BJ (cell line): ENCODE measurements around the gene RBMS3. TPM values are rescaled to one million over a fixed set of nuclear protein-coding genes. Genes with fewer than 3 reads are reported as not detected.

ENCODE experiments used
- CTCF ChIA-PET: fragments of 350-600 bp; formaldehyde crosslinking; extraction: SDS; loops from one replicate; lab custom pipeline; 2021; ENCODE audit warnings: antibody characterized with exemption, inconsistent platforms; lab: Yijun Ruan, JAX
- POLR2A ChIA-PET: fragments of 300-600 bp; sonication (Branson Sonifier 250); formaldehyde crosslinking; extraction: SDS; loops from one replicate; lab custom pipeline; 2021; ENCODE audit warnings: antibody characterized with exemption; lab: Charles Lee
- DNase-seq: peaks from one replicate; pipeline ENCODE4 v3.0.0-alpha.2; 2011; ENCODE audit warnings: low read depth
- H3K27me3 ChIP-seq: 2 replicates; pipeline ENCODE4 v1.6.0; 2011; ENCODE audit warnings: low read length; ENCODE audit not compliant: control insufficient read depth, insufficient read depth
- H3K36me3 ChIP-seq: 2 replicates; pipeline ENCODE4 v1.5.1; 2011; ENCODE audit warnings: low read length; ENCODE audit not compliant: control insufficient read depth, insufficient read depth
- H3K4me3 ChIP-seq: 2 replicates; pipeline ENCODE4 v1.5.1; 2011; ENCODE audit warnings: low read depth, mild to moderate bottlenecking, control low read depth, low read length
- polyA plus RNA-seq: library from polyadenylated mRNA; depleted of rRNA; stranded (reverse); fragments of >200 nt; gene quantifications from 2 replicates; pipeline ENCODE4 v1.2.3, GENCODE V29; 2011
- TF ChIP-seq, protein P1 (sequence below): IDR thresholded peaks from 2 replicates; pipeline ENCODE4 v1.5.1; 2011; ENCODE audit warnings: low read depth, mild to moderate bottlenecking, control low read depth, inconsistent platforms, low read length, moderate library complexity; ENCODE audit not compliant: insufficient read depth

The RBMS3 gene
- polyA plus RNA-seq, 1 experiment = 14.5 TPM

DNA sequence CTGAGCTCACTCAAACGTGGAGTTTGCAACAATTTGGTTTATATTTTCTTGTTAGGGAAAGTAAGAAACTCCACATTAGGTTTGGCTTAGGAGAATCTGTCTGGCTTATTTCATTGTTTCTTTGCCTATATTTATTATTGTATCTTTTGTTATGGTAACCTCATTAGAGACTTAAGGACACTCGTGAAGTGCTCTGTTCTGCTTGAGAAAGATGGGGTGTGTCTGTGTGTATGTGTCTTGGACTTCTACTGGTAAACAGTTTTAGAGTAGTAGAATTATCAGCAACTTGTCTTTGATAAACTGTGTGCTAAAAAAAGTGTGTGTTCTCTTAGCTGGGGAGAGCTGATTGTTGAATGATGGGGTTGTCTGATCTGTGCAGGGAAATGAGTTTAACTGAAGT is 306.5 kb downstream of the RBMS3 start:
- CTCF ChIA-PET = no interaction called here
- Histone ChIP-seq H3K27me3 (no peaks in the 10 kb centered on the region), H3K36me3 (no peaks in the 10 kb centered on the region), H3K4me3 (no peak overlapping the region)
- TF ChIP-seq, protein P1, sequence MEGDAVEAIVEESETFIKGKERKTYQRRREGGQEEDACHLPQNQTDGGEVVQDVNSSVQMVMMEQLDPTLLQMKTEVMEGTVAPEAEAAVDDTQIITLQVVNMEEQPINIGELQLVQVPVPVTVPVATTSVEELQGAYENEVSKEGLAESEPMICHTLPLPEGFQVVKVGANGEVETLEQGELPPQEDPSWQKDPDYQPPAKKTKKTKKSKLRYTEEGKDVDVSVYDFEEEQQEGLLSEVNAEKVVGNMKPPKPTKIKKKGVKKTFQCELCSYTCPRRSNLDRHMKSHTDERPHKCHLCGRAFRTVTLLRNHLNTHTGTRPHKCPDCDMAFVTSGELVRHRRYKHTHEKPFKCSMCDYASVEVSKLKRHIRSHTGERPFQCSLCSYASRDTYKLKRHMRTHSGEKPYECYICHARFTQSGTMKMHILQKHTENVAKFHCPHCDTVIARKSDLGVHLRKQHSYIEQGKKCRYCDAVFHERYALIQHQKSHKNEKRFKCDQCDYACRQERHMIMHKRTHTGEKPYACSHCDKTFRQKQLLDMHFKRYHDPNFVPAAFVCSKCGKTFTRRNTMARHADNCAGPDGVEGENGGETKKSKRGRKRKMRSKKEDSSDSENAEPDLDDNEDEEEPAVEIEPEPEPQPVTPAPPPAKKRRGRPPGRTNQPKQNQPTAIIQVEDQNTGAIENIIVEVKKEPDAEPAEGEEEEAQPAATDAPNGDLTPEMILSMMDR = no peak
- POLR2A ChIA-PET = no interaction called here
- DNase-seq = no peak

DNA sequence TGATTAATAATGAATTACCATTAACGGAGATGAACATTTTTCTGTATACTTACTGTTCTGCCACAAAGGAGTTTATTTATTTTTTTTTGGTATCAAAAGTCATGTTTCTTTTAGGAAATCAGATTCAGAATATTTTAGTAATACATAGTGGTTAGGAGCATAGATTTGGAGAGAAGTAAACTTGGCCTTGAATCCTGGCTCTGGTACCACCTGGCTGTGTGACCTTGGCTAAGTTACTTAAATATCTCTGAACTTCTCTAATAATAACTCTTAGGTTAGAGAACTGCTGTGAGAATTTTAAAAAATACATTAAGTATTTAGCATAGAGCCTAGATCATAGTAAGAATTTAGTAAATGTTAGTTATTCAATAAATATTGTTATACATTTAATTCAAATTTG is 309.1 kb downstream of the RBMS3 start:
- no peak for DNase-seq
- POLR2A ChIA-PET = no interaction called here
- Histone ChIP-seq H3K27me3 (no peaks in the 10 kb centered on the region), H3K36me3 (no peaks in the 10 kb centered on the region), H3K4me3 (no peak overlapping the region)
- TF ChIP-seq, protein P1 = no peak
- CTCF ChIA-PET = no interaction called here

DNA sequence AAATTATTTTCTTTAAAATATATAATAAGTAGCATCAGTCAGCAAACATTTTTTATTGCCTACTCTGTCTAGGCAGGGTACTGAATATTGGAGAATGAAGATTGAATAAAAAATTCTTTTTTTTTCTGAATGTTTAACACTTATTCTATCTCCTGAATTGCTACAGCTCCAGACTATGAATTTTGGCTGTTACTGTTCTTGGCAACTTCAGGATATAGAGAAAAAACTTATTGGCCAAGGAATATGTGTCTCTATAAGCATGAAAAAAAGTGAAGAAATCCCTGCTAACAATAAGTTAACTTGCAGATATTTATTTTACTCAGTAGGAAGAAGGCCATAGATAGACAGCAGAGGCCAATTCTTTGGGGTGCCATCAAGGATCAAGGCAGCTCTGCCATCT is 309.6 kb downstream of the RBMS3 start:
- POLR2A ChIA-PET = no interaction called here

DNA sequence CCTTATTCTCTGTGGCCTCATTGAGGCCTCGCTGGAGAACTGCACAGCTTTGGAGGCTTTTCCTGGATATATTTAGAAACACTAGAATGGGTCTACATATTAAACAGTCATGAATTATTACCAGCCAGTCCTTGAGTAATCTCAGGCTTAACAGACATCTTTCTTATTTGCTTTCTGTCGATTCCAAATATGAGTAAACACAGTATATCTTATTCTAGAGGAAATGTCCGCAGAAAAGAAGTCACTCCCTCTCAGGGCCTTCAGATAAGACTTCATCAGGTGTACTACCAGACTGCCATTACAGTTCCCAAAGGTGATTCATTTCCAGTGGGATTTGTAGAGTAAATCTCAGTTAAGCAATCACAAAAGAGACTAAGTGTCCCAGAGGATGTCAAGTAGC is 310.7 kb downstream of the RBMS3 start:
- CTCF ChIA-PET = no interaction called here
- no peaks in the 10 kb centered on the region for H3K36me3 ChIP-seq
- DNase-seq = no peak
- POLR2A ChIA-PET = no interaction called here
- TF ChIP-seq, protein P1 = no peak
- H3K4me3 ChIP-seq = no peak overlapping the region
- H3K27me3 ChIP-seq = no peaks in the 10 kb centered on the region

More for the DNA sequence above, 309.6 kb downstream of the RBMS3 start:
- H3K27me3 ChIP-seq = no peaks in the 10 kb centered on the region
- no peak for DNase-seq
- TF ChIP-seq, protein P1 = no peak
- no peaks in the 10 kb centered on the region for H3K36me3 ChIP-seq
- CTCF ChIA-PET = no interaction called here
- no peak overlapping the region for H3K4me3 ChIP-seq

DNA sequence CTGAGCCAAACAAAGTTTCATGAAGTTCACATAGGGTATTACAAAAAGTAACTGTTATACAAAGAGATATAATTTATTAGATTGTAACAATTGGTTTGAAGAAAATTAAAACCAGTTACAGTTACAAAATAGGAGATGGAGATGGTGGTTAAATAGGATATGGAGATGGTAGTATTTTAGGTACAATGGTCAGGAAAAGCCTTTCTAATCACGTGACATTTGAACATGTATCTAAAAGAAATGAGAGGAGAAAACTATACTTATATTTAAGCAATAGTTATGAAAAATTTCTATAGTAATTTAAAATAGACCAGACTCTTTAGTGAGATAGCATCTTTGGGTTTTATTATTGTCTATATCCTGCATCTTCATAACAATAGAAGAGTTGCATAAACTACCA is 312.9 kb downstream of the RBMS3 start:
- CTCF ChIA-PET = no interaction called here
- TF ChIP-seq, protein P1 = no peak
- no peaks in the 10 kb centered on the region for H3K27me3 ChIP-seq
- POLR2A ChIA-PET = no interaction called here
- no peaks in the 10 kb centered on the region for H3K36me3 ChIP-seq
- no peak for DNase-seq
- H3K4me3 ChIP-seq = no peak overlapping the region
